ES-I3 (cell line): Measurements from ENCODE around the gene OR11H12.
"Not testable (repeated sequence)": the region's sequence is repeated elsewhere in the genome, so short reads cannot be mapped to it uniquely, and the experiment has no call there.

Source experiments
- H3K36me3 ChIP-seq: 2 replicates; pipeline ENCODE4 v1.6.1; 2013; ENCODE audit warnings: mild to moderate bottlenecking, low read length, control low read depth, moderate library complexity; ENCODE audit not compliant: insufficient read depth
- H3K4me1 ChIP-seq: 2 replicates; pipeline ENCODE4 v1.6.1; 2013; ENCODE audit warnings: mild to moderate bottlenecking, control low read depth, low read length; ENCODE audit not compliant: insufficient read depth
- H3K9ac ChIP-seq: 2 replicates; pipeline ENCODE4 v1.6.1; 2013; ENCODE audit warnings: low read depth, mild to moderate bottlenecking, low read length, moderate library complexity
- H3K9me3 ChIP-seq: 2 replicates; pipeline ENCODE4 v1.6.1; 2013; ENCODE audit warnings: mild to moderate bottlenecking, low read length, moderate library complexity; ENCODE audit not compliant: control insufficient read depth, insufficient read depth

Gene OR11H12

DNA sequence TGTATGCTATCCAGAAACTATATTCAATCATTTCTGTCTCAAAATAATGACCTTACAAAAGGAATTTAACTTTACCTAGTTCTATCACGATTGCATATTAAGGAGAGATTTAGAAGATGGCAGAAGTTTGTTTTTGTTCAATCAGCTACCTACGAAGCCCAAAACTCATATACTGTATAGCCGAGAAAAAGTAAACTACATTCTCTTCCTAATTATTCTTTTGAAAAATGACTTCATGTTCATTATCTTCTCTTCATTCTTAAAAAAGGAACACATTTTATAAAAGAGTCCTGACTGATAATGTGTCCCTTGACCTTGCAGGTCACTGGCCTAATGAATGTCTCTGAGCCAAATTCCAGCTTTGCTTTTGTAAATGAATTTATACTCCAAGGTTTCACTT, at the start of gene OR11H12:
OR11H12 (plus strand) TSS at position 301 of the 400 bp plus-strand sequence; CDS start at position 301, 0 bp downstream.
- not testable (repeated sequence) for H3K9ac ChIP-seq, H3K4me1 ChIP-seq, H3K36me3 ChIP-seq, H3K9me3 ChIP-seq

DNA sequence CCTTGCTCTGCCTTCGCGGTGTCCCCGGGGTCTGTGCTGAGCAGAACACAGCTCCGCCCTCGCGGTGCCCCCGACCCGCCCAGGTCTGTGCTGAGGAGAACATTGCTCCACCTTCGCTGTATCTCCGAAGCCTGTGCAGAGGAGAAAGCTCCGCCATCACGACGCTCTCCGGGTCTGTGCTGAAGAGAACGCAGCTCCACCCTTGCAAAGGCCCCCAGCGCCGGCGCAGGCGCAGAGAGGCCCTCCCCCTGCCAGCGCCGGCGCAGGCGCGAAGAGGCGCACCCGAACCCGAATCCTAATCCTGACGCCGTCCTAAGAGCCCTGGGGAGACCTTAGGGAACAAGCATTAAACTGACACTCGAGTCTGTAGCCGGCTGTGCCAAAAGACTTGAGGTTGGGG, 18.0 kb upstream of the OR11H12 start:
- not testable (repeated sequence) for H3K4me1 ChIP-seq, H3K9me3 ChIP-seq, H3K36me3 ChIP-seq, H3K9ac ChIP-seq

GRCh38 chr14:18626610-18627213, 25.8 kb downstream of the OR11H12 start:
- not testable (repeated sequence) for H3K36me3 ChIP-seq, H3K4me1 ChIP-seq, H3K9me3 ChIP-seq, H3K9ac ChIP-seq

- H3K36me3 ChIP-seq, H3K4me1 ChIP-seq, H3K9me3 ChIP-seq, H3K9ac ChIP-seq: not testable (repeated sequence)
Measured at GRCh38 chr14:18636066-18636465, 35.1 kb downstream of the OR11H12 start.

GRCh38 chr14:18638032-18638431, 37.1 kb downstream of the OR11H12 start:
- not testable (repeated sequence) for H3K9ac ChIP-seq, H3K36me3 ChIP-seq, H3K4me1 ChIP-seq, H3K9me3 ChIP-seq

DNA sequence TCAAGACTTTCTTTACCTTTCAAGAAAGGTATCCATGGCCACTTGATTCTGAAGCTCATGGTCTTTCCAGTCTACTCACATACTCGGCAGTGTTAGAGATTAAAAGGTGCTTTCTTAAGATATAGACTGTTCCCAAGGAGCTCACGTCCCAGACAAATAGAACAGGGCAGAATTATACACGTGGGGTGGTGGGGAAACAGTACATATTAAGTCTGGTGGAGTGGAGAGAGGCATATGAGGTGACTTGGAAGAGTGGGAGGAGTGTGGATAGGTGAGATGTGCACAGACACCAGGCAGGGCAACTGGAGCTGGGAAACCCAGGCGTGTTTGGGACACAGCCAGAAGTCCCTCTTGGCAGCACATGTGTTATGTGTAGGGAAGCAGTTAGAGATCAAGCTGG, 37.9 kb downstream of the OR11H12 start:
- not testable (repeated sequence) for H3K9ac ChIP-seq, H3K36me3 ChIP-seq, H3K9me3 ChIP-seq, H3K4me1 ChIP-seq

GRCh38 chr14:18646075-18646730, 45.3 kb downstream of the OR11H12 start:
- not testable (repeated sequence) for H3K9me3 ChIP-seq, H3K36me3 ChIP-seq, H3K4me1 ChIP-seq, H3K9ac ChIP-seq
